HG03469 (cell line): ENCODE measurements around the gene RAB43.
"Not testable (repeated sequence)": the region's sequence is repeated elsewhere in the genome, so short reads cannot be mapped to it uniquely, and the experiment has no call there.

ENCODE experiments used
- ATAC-seq: cut with Tn5 transposase; IDR thresholded peaks from one replicate; pipeline ENCODE4 v1.9.1; 2021; ENCODE audit warnings: mild to moderate bottlenecking, moderate library complexity, moderate number of reproducible peaks; ENCODE audit not compliant: unreplicated experiment

RAB43 gene

DNA sequence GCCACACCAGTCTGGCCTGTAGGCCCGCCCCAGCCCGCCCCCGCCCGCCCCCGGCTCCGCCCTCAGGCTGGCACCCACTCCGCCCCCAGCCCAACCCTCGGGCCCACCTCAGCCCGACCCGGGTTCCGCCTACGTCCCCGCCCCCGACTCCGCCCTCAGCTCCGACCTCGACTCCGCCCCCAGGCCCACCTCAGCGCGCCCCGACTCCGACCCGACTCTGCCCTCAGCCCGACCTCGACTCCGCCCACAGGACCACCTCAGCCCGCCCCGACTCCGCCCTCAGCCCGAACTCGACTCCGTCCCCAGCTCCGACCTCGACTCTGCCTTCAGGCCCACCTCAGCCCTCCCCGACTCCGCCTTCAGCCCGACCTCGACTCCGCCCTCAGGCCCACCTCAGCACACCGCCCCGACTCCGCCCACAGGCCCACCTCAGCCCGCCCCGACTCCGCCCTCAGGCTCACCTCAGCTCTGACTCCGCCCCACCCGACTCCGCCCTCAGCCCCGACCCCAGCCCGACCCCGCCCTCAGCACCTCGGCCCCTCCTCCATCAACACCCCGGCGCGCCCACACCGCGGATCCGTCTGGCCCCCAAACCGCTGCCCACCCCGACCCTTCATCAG is at the start of gene RAB43:
TSS of gene RAB43 (minus strand) at position 13 of the 620 bp plus-strand sequence. CDS start 315 bp downstream, outside the sequence.
- ATAC-seq, result no peak

DNA sequence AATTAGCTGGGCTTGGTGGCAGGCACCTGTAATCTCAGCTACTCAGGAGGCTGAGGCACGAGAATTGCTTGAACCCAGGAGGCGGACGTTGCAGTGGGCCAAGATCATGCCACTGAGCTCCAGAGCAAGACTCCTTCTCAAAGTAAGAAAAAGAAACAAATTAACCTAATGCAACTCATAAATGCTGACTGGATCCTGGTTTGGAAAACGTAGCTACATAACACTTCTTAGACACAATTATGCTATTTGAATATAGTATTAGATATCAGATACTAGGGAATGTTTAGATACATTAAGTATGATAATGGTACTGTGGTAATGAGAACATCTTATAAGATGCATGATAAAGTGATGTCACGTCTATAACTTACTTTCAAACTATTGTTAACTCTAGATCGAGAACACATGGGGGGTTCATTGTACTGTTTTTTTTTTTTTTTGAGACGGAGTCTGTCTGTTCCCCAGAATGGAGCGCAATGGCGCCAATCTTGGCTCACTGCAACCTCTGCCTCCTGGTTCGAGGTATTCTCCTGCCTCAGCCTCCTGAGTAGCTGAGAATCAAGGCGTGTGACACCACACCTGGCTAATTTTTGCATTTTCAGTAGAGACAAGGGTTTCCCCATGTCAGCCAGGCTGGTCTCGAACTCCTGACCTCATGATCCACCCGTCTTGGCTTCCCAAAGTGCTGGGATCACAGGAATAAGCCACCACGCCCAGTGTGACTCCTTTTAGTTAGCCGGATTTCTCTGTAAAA is 45.2 kb upstream of the RAB43 start:
- ATAC-seq, result no peak

DNA sequence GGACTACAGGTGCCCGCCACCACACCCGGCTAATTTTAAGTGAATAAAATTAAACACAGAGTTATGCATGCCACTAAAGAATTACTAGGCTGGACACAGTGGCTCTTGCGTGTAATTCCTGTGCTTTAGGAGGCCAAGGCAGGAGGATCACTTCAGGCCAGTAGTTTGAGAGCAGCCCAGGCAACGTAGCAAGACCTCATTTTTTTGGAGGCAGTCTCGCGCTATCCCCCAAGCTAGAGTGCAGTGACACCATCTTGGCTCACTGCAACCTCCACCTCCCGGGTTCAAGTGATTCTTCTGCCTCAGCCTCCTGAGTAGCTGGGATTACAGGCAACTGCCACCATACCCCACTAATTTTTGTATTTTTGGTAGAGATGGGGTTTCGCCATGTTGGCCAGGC is 44.0 kb upstream of the RAB43 start:
- not testable (repeated sequence) for ATAC-seq

DNA sequence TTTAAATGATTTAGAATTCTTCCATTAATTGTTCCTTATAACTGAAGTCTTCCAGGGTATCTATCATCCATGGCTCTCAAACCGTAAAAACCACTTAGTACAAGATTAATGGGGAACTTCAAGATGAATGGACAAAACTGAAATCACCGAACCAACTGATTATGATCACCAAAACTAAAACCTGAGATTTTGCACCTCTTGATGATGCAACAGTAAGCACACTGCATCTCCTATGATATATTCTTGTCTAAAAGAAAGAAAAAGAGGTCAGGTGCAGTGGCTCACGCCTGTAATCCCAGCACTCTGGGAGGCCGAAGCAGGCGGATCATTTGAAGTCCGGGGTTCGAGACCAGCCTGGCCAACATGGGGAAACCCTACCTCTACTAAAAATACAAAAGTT is 42.9 kb upstream of the RAB43 start:
- ATAC-seq, result no peak

DNA sequence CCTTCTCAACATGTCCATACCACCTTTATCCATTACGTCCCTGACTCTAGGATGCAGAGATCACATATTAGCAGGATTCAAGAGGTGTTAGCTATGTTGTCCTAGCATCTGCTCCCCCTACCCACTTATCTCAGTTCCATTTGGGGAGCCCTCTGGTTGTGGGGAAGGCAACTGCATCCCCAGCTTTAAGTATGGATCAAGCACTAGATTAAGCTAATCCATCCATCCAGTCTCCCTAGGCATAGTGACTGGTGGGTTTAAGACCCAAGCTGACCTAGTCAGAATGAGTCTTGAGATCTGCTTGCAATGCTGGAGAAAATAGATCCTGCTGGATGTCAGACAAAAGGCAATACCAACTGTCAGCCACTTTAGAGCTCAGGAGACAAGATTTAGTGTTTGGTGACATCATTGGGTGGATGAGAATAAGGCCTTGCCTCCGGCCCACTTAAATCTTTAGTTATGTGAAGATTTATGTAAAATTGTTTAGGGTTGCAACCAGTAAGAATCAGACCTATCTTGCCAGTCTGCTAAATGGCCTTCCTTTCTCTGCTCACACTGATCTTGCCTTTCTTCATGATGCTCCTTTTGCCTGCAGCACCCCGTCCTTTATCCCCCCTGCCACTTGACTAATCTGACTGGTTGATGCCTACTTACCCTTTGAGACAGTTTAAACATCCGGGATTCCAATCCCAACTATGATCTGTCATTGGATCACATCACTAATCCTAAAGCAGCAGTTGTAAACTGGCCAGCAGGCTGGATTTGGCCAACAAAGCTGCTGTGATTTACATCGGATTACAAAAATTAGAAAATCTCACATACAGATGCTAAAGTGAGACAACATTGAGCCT is 41.4 kb upstream of the RAB43 start:
- no peak for ATAC-seq

DNA sequence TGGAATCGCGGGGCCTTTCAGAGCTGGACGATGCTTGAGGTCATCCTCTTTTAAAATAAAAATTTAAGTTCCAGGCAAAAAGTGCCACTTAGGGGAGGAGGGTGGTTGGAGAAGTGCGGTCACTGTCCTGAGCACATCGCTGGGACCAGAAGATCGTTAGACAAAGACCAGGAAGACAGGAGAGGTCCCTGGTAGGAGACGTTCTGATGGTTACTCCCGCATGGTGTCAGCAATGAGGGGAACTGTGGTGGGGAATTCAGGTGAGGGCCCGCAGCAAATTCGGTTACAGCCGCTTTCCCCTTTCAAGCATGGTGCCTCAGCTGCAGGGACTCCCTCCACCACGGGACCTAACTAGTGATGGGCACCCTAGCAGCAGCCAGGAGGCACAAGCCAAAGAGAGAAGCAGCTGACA is 40.3 kb upstream of the RAB43 start:
- ATAC-seq, result no peak

DNA sequence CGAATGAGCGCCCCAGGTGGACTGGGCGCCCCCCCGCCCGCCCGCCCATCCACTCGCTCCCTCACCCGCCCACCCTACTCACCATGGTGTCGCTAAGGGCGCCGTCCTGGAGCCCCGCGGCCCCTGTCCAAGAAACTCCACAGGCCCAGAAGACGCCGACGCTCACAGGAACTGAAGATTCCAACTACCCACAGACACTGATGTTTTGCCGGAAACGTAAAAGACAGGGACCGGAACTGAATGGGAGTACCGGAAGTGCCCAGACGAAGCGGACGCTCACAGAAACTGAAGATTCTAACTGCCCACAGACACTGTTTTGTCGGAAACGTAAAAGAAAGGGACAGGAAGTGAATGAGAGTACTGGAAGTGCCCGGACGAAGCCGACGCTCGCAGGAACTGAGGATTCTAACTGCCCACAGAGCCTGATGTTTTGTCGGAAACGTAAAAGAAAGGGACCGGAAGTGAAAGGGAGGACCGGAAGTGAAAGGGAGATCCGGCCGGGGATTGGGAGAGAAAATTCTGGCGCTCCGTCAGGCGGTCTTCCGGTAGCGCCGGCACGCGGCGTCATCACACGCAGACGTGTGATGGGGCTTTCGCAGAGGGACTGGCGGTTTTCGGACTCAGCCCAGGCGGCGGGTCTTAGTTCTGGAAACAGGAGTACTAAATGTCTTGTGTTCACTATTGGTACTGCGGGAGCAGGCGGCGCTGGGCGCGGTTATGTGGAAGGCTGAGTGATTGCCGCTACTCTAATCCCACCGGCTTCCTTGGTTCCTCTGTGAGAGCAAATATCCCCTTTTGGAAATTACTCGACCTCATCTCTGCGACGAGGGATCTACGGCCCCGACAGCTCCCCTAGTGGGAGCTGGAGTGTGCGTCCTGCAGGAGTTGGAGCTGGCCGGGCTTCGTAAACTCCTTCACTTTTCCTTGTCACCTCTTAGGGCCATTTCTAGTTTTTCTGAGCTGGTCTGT is 39.6 kb upstream of the RAB43 start, which contains the start of gene ISY1:
TSS of gene ISY1 (minus strand) at position 173 of the 969 bp plus-strand sequence. CDS start at position 85, 88 bp downstream.
- ATAC-seq, result peak; percentile 48

- ATAC-seq, result no peak
Observed at GRCh38 chr3:129144786-129145185, 23.2 kb upstream of the RAB43 start.

GRCh38 chr3:129141011-129141410 is 19.4 kb upstream of the RAB43 start:
- not testable (repeated sequence) for ATAC-seq

GRCh38 chr3:129139911-129140310 is 18.3 kb upstream of the RAB43 start:
- no peak for ATAC-seq

GRCh38 chr3:129136275-129136674 is 14.7 kb upstream of the RAB43 start:
- ATAC-seq, result not testable (repeated sequence)

- no peak for ATAC-seq
Observed at GRCh38 chr3:129132097-129132866, 10.7 kb upstream of the RAB43 start.

GRCh38 chr3:129131465-129132088 is 10.0 kb upstream of the RAB43 start:
- ATAC-seq, result no peak

- no peak for ATAC-seq
Observed at GRCh38 chr3:129130291-129130813, 8.7 kb upstream of the RAB43 start.

- ATAC-seq, result no peak
Observed at GRCh38 chr3:129128357-129129155, 7.0 kb upstream of the RAB43 start.

GRCh38 chr3:129126726-129127280 is 5.2 kb upstream of the RAB43 start:
- no peak for ATAC-seq

GRCh38 chr3:129123314-129124060 is 1.9 kb upstream of the RAB43 start:
- no peak for ATAC-seq
